ENCODE results near the gene ACP1. TPM values are rescaled to one million over a fixed set of nuclear protein-coding genes. Genes with fewer than 3 reads are reported as not detected.

The ACP1 gene
- total RNA-seq, 3 donors from 2014 or later: 132 to 178 (median 168) TPM

GRCh38 chr2:262117-262516 lies 2.6 kb upstream of the ACP1 start:
- H3K27me3 Mint-ChIP-seq (ENCODE audit: low read depth): no peaks in the 10 kb centered on the region
- H3K9me3 Mint-ChIP-seq: peaks cover 12% of the 10 kb centered on the region
- peaks cover 22% of the 10 kb centered on the region for H3K36me3 Mint-ChIP-seq (ENCODE audit: insufficient read depth)
- DNase-seq: no peak
- peak overlapping the region; percentile 2 for H3K4me3 Mint-ChIP-seq
- peaks cover 25% of the 10 kb centered on the region for H3K4me1 Mint-ChIP-seq (ENCODE audit: low read depth)
- no peak for ATAC-seq

DNA sequence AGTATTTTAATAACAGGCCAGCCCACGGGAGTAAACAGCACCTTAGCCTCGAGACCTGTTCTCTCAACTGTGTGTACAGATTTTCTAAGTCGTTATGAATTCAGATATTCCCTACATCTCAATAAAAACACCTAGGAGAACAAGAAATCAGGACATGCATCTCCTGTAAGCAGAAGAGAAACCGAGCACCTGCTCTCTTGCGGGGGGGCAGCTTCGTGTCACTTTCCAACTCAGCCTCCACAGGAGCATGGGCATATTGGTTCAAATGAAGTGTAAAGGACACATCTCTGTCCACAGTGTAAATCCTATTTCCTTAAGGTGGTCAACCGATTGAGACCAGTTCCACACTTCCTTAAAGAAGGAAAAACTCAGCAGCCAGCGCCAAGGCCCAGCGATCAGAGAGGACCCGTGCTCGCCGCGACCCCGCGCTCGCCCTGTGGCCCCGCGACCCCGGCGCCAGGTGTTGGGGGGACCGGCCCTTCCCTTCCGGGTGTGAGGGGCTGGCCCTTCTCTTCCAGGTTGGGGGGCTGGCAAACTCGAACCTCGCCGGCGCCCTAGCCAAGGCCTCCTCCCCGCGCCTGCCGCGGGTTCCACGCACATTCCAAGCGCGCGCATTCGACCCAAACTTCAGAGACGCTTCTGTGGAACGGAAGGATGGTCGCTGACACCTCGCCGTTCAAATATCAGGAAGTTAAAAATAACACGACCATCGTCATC lies 1.6 kb upstream of the ACP1 start:
- peaks cover 7% of the 10 kb centered on the region for H3K9me3 Mint-ChIP-seq
- DNase-seq (no peak), ATAC-seq (no peak)
- no peaks in the 10 kb centered on the region for H3K27me3 Mint-ChIP-seq (ENCODE audit: low read depth)
- peaks cover 32% of the 10 kb centered on the region for H3K4me1 Mint-ChIP-seq (ENCODE audit: low read depth)
- H3K4me3 Mint-ChIP-seq: peak overlapping the region; percentile 92
- peaks cover 24% of the 10 kb centered on the region for H3K36me3 Mint-ChIP-seq (ENCODE audit: insufficient read depth)

DNA sequence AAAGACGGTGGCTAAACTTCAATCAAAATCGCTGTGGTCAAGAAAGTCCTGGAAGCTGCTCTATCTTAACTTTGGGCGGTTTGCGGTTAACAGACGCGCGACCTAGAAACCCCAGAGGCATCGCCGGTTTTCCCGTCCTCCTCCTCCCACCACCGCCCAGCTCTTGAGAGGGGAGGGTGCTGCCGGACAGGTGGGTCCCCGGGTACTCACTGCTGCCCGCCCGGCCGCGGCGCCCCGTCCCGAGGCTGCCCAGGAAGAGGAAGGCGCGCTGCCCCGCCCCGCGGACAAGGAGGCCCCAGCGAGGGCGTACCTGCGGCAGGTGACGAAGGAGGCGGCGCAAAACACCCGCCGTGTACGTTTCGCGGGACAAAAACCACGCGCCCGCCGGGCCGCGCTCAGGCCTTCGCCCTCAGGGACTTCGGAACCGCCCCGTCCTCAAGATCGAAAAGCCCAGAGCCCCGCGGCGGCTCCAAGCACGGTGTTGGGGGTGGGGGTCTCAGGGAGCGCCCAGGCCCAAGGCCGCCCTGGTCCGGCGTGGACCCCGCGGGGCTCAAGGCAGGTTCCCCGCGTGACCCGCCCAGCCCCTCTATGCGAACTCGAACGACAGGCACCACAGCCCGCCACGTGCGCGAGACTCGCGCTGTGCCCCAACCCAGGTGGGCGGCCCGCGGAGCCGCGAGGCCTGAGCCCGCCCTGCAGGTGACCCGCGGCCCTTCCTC lies 814 bp upstream of the ACP1 start, which contains the start of gene SH3YL1:
Gene SH3YL1 (minus strand): TSS at position 259 of the 719 bp plus-strand sequence. CDS start 48 bp downstream, at position 211.
- H3K27me3 Mint-ChIP-seq (ENCODE audit: low read depth): no peaks in the 10 kb centered on the region
- peaks cover 39% of the 10 kb centered on the region for H3K4me1 Mint-ChIP-seq (ENCODE audit: low read depth)
- peaks cover 2% of the 10 kb centered on the region for H3K9me3 Mint-ChIP-seq
- H3K4me3 Mint-ChIP-seq: peak within 1 kb of the TSS; percentile 92
- H3K36me3 Mint-ChIP-seq (ENCODE audit: insufficient read depth): peaks cover 20% of the 10 kb centered on the region
- DNase-seq: peak; percentile 59
- ATAC-seq: peak; percentile 27 to 29

DNA sequence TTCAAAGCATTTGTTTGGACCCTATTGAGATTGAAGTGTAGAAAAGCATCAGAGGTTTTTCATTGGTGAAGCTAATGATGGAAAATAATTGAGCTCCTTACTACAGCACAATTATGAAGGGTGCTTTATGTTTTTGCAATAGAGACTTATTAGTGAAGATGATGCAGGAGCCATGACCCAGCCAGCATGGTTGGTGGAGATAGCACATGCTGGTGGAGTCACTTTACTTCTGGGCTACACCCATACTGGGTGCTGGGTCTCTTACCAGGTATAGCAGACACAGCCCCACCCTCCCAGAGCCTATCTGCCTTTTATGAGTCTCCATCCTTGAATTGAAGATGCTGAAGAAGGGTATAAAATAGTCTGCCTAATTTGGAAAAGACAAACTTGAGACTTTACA lies 3.6 kb downstream of the ACP1 start:
- Mint-ChIP-seq H3K36me3 (ENCODE audit: insufficient read depth) (peaks cover 27% of the 10 kb centered on the region), H3K27me3 (ENCODE audit: low read depth) (no peaks in the 10 kb centered on the region), H3K4me3 (no peak overlapping the region), H3K4me1 (ENCODE audit: low read depth) (peaks cover 55% of the 10 kb centered on the region), H3K9me3 (no peaks in the 10 kb centered on the region)
- ATAC-seq (no peak), DNase-seq (no peak)

GRCh38 chr2:269356-270030 lies 4.7 kb downstream of the ACP1 start:
- Mint-ChIP-seq H3K4me3 (no peak overlapping the region), H3K9me3 (no peaks in the 10 kb centered on the region), H3K36me3 (ENCODE audit: insufficient read depth) (peaks cover 27% of the 10 kb centered on the region), H3K27me3 (ENCODE audit: low read depth) (no peaks in the 10 kb centered on the region), H3K4me1 (ENCODE audit: low read depth) (peaks cover 55% of the 10 kb centered on the region)
- no peak for ATAC-seq
- DNase-seq: no peak

DNA sequence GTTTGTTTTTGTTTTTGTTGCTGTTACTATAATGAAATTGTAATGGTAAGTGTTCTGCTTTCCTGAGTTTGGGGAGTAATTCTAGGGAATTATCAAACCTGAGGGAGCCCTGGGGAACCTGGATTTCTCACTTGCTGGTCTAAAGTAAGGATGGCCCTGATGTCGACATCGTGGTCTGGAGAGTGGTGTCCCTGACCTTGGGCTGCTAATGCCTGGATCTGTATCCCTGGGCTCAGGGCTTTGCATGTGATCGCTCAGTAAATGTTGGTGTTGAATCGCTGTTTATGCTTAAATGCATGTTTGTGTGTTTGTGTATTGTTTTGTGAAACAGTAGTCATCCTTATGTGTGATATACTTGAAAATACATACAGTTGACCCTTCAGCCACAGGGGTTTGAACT lies 6.1 kb downstream of the ACP1 start:
- Mint-ChIP-seq H3K9me3 (no peaks in the 10 kb centered on the region), H3K27me3 (ENCODE audit: low read depth) (no peaks in the 10 kb centered on the region), H3K4me1 (ENCODE audit: low read depth) (peaks cover 51% of the 10 kb centered on the region), H3K4me3 (no peak overlapping the region), H3K36me3 (ENCODE audit: insufficient read depth) (peaks cover 33% of the 10 kb centered on the region)
- no peak for ATAC-seq
- DNase-seq: no peak

GRCh38 chr2:271917-272316 lies 7.2 kb downstream of the ACP1 start:
- no peaks in the 10 kb centered on the region for H3K27me3 Mint-ChIP-seq (ENCODE audit: low read depth)
- no peak for DNase-seq
- H3K4me1 Mint-ChIP-seq (ENCODE audit: low read depth): peaks cover 41% of the 10 kb centered on the region
- peaks cover 36% of the 10 kb centered on the region for H3K36me3 Mint-ChIP-seq (ENCODE audit: insufficient read depth)
- no peaks in the 10 kb centered on the region for H3K9me3 Mint-ChIP-seq
- no peak for ATAC-seq
- H3K4me3 Mint-ChIP-seq: no peak overlapping the region

- Mint-ChIP-seq H3K4me3 (no peak overlapping the region), H3K4me1 (ENCODE audit: low read depth) (peaks cover 30% of the 10 kb centered on the region), H3K9me3 (no peaks in the 10 kb centered on the region), H3K27me3 (ENCODE audit: low read depth) (no peaks in the 10 kb centered on the region), H3K36me3 (ENCODE audit: insufficient read depth) (peaks cover 43% of the 10 kb centered on the region)
- ATAC-seq (no peak), DNase-seq (no peak)
These were observed 8.6 kb downstream of the ACP1 start for GRCh38 chr2:273333-273732.

DNA sequence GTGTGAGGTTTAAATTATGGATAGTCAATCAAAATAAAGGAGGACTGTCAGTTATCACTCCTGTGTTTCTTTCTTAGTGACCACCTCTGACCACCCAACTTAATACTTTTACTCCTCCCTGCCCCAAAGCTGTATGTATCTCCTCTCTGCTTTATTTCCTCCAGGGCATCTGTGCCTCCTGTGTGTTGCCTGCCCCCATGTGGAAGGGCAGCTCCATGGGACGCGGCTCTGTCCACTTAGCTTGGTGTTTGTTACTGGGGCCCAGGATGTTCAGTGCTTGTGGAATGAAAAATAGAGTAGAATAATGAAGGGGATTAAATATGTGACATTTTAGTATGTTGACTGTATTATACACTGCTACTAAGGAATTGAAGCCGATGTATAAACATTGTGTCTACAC lies 9.8 kb downstream of the ACP1 start:
- Mint-ChIP-seq H3K4me3 (no peak overlapping the region), H3K27me3 (ENCODE audit: low read depth) (no peaks in the 10 kb centered on the region), H3K36me3 (ENCODE audit: insufficient read depth) (peaks cover 46% of the 10 kb centered on the region), H3K9me3 (no peaks in the 10 kb centered on the region), H3K4me1 (ENCODE audit: low read depth) (peaks cover 22% of the 10 kb centered on the region)
- ATAC-seq (no peak), DNase-seq (no peak)

DNA sequence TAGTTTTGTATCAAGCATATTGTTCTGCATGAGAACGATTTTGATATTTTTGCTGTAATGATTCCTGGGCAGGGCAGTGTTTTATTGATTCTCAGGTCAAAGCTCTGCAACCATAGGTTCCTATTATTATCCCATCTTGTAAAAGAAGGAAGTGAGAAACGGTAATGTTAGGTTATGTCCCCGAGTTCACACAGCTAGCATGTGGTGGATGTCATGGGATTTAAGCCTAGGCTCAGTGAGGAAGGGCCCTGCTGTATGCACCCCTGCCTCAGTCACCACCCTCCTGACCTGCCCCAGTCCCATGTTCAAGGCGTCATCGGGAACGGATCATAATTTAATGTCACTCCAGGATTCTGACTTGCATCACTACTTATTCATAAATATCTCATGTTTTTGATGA lies 10.7 kb downstream of the ACP1 start:
- DNase-seq (no peak), ATAC-seq (no peak)
- H3K36me3 Mint-ChIP-seq (ENCODE audit: insufficient read depth): peaks cover 45% of the 10 kb centered on the region
- no peaks in the 10 kb centered on the region for H3K9me3 Mint-ChIP-seq
- peaks cover 13% of the 10 kb centered on the region for H3K4me1 Mint-ChIP-seq (ENCODE audit: low read depth)
- no peaks in the 10 kb centered on the region for H3K27me3 Mint-ChIP-seq (ENCODE audit: low read depth)
- no peak overlapping the region for H3K4me3 Mint-ChIP-seq

GRCh38 chr2:278312-278926 lies 13.7 kb downstream of the ACP1 start:
- no peaks in the 10 kb centered on the region for H3K9me3 Mint-ChIP-seq
- no peaks in the 10 kb centered on the region for H3K27me3 Mint-ChIP-seq (ENCODE audit: low read depth)
- no peaks in the 10 kb centered on the region for H3K4me1 Mint-ChIP-seq (ENCODE audit: low read depth)
- DNase-seq (no peak), ATAC-seq (no peak)
- peaks cover 43% of the 10 kb centered on the region for H3K36me3 Mint-ChIP-seq (ENCODE audit: insufficient read depth)
- no peak overlapping the region for H3K4me3 Mint-ChIP-seq

DNA sequence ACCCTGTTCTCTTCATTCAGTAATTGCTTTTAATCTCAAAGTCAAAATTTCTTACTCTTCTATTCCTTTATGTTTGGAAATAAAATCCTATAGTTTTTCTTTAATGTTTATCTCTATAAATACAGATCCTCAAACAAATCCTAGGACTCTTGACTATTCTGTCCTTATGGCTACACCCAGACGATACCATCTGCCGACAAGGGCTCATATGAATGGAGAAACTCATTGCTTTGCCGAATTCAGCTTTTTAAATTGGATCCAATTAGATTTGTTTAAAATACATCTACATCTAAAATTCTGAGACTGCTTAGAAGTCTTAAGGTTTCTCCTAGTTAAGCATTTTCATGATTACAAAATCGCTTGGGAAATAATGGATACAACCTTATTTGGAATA lies 14.2 kb downstream of the ACP1 start:
- ATAC-seq: no peak
- no peaks in the 10 kb centered on the region for H3K27me3 Mint-ChIP-seq (ENCODE audit: low read depth)
- H3K36me3 Mint-ChIP-seq (ENCODE audit: insufficient read depth): peaks cover 46% of the 10 kb centered on the region
- H3K9me3 Mint-ChIP-seq: no peaks in the 10 kb centered on the region
- H3K4me1 Mint-ChIP-seq (ENCODE audit: low read depth): no peaks in the 10 kb centered on the region
- H3K4me3 Mint-ChIP-seq: no peak overlapping the region
- no peak for DNase-seq

DNA sequence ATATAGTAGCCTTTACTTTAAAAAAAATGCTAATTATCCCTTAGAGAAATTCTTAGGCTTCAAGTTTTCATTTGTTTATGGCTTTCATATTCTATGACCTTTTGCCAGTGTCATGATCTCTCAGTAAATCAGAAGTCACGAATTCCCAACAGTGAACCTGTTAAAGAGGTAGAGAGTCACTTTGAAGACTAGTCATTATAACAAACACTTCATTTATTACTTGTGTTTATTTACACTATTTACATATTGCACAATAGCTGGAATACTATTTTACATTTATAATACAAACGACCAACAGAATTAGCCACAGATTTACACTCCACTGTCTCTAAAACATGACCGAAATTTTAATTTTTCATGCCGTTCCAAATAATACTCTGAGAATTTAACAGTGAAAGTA lies 14.6 kb downstream of the ACP1 start:
- DNase-seq (no peak), ATAC-seq (no peak)
- no peak overlapping the region for H3K4me3 Mint-ChIP-seq
- H3K9me3 Mint-ChIP-seq: no peaks in the 10 kb centered on the region
- H3K27me3 Mint-ChIP-seq (ENCODE audit: low read depth): no peaks in the 10 kb centered on the region
- H3K4me1 Mint-ChIP-seq (ENCODE audit: low read depth): no peaks in the 10 kb centered on the region
- H3K36me3 Mint-ChIP-seq (ENCODE audit: insufficient read depth): peaks cover 46% of the 10 kb centered on the region

GRCh38 chr2:279956-280649 lies 15.4 kb downstream of the ACP1 start:
- Mint-ChIP-seq H3K27me3 (ENCODE audit: low read depth) (no peaks in the 10 kb centered on the region), H3K4me1 (ENCODE audit: low read depth) (no peaks in the 10 kb centered on the region), H3K4me3 (no peak overlapping the region), H3K9me3 (no peaks in the 10 kb centered on the region), H3K36me3 (ENCODE audit: insufficient read depth) (peaks cover 43% of the 10 kb centered on the region)
- DNase-seq: no peak
- no peak for ATAC-seq

Measured in activated T-cell treated with anti-CD3 and anti-CD28 coated beads, Interleukin-2, amount 50 U/mL, for 4 hours (primary cell).